HepG2 (cell line): ENCODE measurements around the gene UBALD1. TPM values are rescaled to one million over a fixed set of nuclear protein-coding genes. Genes with fewer than 3 reads are reported as not detected.

ENCODE experiments used
- ATAC-seq: fragments of 200-7000 bp; cut with Tn5 transposase; 3 replicates; pipeline ENCODE4 v1.9.1; 2020; ENCODE audit warnings: mild to moderate bottlenecking, moderate library complexity
- BruUV-seq: library from RNA; stranded (reverse); fragments of 400-500 nt; replicated peaks from 2 replicates; lab custom pipeline; 2021; lab: Mats Ljungman, UMichigan
- CTCF ChIA-PET: fragments of 300-600 bp; formaldehyde crosslinking; extraction: SDS; loops from one replicate; lab custom pipeline; 2021; ENCODE audit warnings: low total read pairs, inconsistent platforms, low intra/inter-chr PET ratio; lab: Yijun Ruan, JAX
- POLR2A ChIA-PET: fragments of 350-600 bp; sonication (Branson Sonifier 250); formaldehyde crosslinking; loops from one replicate; lab custom pipeline; 2020; ENCODE audit warnings: antibody characterized with exemption, inconsistent platforms; lab: Yijun Ruan, JAX
- DNase-seq: peaks from one replicate; pipeline ENCODE4 v3.0.0-alpha.2; 2015; ENCODE audit warnings: low spot score
- FAIRE-seq: peaks from 3 replicates; lab custom pipeline; 2011; peaks lifted over from hg19 to GRCh38; lab: Jason Lieb, UNC
- H2AFZ ChIP-seq: one replicate; pipeline ENCODE4 v1.6.1; 2011; ENCODE audit warnings: low read length, inconsistent platforms
- H3K27ac ChIP-seq: fragments of 300-600 bp; 3 replicates; pipeline ENCODE4 v1.8.0; 2011; ENCODE audit warnings: mixed run types, mild to moderate bottlenecking, mixed read lengths, low read length, inconsistent platforms; ENCODE audit not compliant: insufficient read depth; ENCODE audit errors: extremely low read length
- H3K27me3 ChIP-seq, 2 experiments: fragments of 200-600 bp in 1 of 2; 2 replicates in 1 of 2; 3 replicates in 1 of 2; pipeline versions ENCODE4 v1.6.0 to v1.8.0; 2011; ENCODE audit warnings: low read length in 2 of 2, mild to moderate bottlenecking in 2 of 2, moderate library complexity in 2 of 2, inconsistent platforms in 1 of 2; ENCODE audit not compliant: insufficient read depth in 2 of 2, control insufficient read depth in 1 of 2
- H3K36me3 ChIP-seq, 2 experiments: fragments of 200-600 bp in 1 of 2; replicated peaks in 1 of 2; 2 replicates in 1 of 2; 3 replicates in 1 of 2; pipeline versions ENCODE4 v1.5.1 to v1.8.0; 2011; ENCODE audit warnings: low read length in 2 of 2, inconsistent platforms in 1 of 2; ENCODE audit not compliant: insufficient read depth in 2 of 2, control insufficient read depth in 1 of 2
- H3K4me1 ChIP-seq: 2 replicates; pipeline ENCODE4 v1.5.1; 2012; ENCODE audit warnings: low read length, inconsistent platforms; ENCODE audit not compliant: insufficient read depth
- H3K4me2 ChIP-seq: 2 replicates; pipeline ENCODE4 v1.6.0; 2011; ENCODE audit warnings: low read depth, low read length, inconsistent platforms
- H3K4me3 ChIP-seq, 3 experiments: fragments of 200-600 bp in 1 of 3; sonication (generic), shearing (Covaris generic) in 1 of 3; replicated peaks in 1 of 3; 2 replicates each; pipeline ENCODE4 v1.5.1; 2011 to 2016; ENCODE audit warnings: low read length in 3 of 3, inconsistent platforms in 2 of 3, low read depth in 2 of 3, mild to moderate bottlenecking in 2 of 3, control low read depth in 1 of 3, mixed read lengths in 1 of 3; ENCODE audit not compliant: insufficient read depth in 1 of 3
- H3K79me2 ChIP-seq: one replicate; pipeline ENCODE4 v1.6.1; 2011; ENCODE audit warnings: low read length, inconsistent platforms; ENCODE audit not compliant: insufficient read depth
- H3K9ac ChIP-seq: 2 replicates; pipeline ENCODE4 v1.6.0; 2011; ENCODE audit warnings: mild to moderate bottlenecking, low read depth, low read length, inconsistent platforms; ENCODE audit not compliant: insufficient read depth
- H3K9me3 ChIP-seq: 2 replicates; pipeline ENCODE4 v1.5.1; 2012; ENCODE audit warnings: mild to moderate bottlenecking, low read length
- H4K20me1 ChIP-seq: 2 replicates; pipeline ENCODE4 v1.6.0; 2011; ENCODE audit warnings: inconsistent platforms, mild to moderate bottlenecking, low read length, moderate library complexity; ENCODE audit not compliant: insufficient read depth
- HOXA9 ChIP-seq: sonication (generic); formaldehyde crosslinking; IDR thresholded peaks from 2 replicates; pipeline ENCODE4 v1.8.1; 2022; ENCODE audit warnings: missing genetic modification reagents, mild to moderate bottlenecking, moderate library complexity, borderline replicate concordance
- JDP2 ChIP-seq: sonication (generic); formaldehyde crosslinking; IDR thresholded peaks from 2 replicates; pipeline ENCODE4 v1.8.1; 2022; ENCODE audit warnings: missing genetic modification reagents, borderline replicate concordance
- MTA3 ChIP-seq: sonication (generic); formaldehyde crosslinking; IDR thresholded peaks from 2 replicates; pipeline ENCODE4 v1.4.0; 2020; ENCODE audit warnings: missing genetic modification reagents
- PATZ1 ChIP-seq: sonication (generic); formaldehyde crosslinking; IDR thresholded peaks from 2 replicates; pipeline ENCODE4 v1.4.0; 2020; ENCODE audit warnings: missing genetic modification reagents
- PHF20 ChIP-seq: sonication (generic); formaldehyde crosslinking; IDR thresholded peaks from 2 replicates; pipeline ENCODE4 v1.5.0; 2020; ENCODE audit warnings: mild to moderate bottlenecking, missing genetic modification reagents
- PRDM15 ChIP-seq: sonication (generic); formaldehyde crosslinking; IDR thresholded peaks from 2 replicates; pipeline ENCODE4 v1.4.0; 2020; ENCODE audit warnings: missing genetic modification reagents
- ZNF205 ChIP-seq: IDR thresholded peaks from 2 replicates; pipeline ENCODE4 v1.6.1; 2018; ENCODE audit warnings: missing biosample characterization, missing genetic modification reagents
- ZNF768 ChIP-seq: sonication (generic); formaldehyde crosslinking; IDR thresholded peaks from 2 replicates; pipeline ENCODE4 v1.4.0; 2020; ENCODE audit warnings: missing genetic modification reagents
- WGBS: methylation state at CpG from one replicate; pipeline ENCODE4 v1.1.6; 2017; ENCODE audit warnings: low lambda C conversion rate; 5-methylcytosine and 5-hydroxymethylcytosine counted together
- in situ Hi-C: cut with HindIII; loops from 2 replicates; pipeline ENCODE4 v1.10.0; 2017; ENCODE audit warnings: low pct_unique_long_range_greater_than_20kb; ENCODE audit not compliant: extremely low pct_ligation_motif_present
- intact Hi-C: fragments of 100-400 bp; cut with micrococcal nuclease; formaldehyde crosslinking; loops from one replicate; pipeline ENCODE4 v1.10.0; 2022; ENCODE audit not compliant: unreplicated experiment
- polyA plus RNA-seq, 8 experiments: library from polyadenylated mRNA; depleted of rRNA in 3 of 8; stranded (reverse) in 7 of 8; unstranded in 1 of 8; fragments of >200 nt; fragmentation: Illumina TruSeq in 4 of 8; extraction: Trizol in 4 of 8; gene quantifications; 2 replicates each; pipeline versions ENCODE4 v1.2.1 to v1.2.3, GENCODE V29; 2011 to 2016; ENCODE audit warnings: low read depth in 4 of 8, missing spikeins in 1 of 8, mixed read lengths in 1 of 8; ENCODE audit not compliant: insufficient read depth in 1 of 8
- total RNA-seq, 5 experiments: library from RNA; depleted of rRNA; stranded (reverse); fragments of >200 nt; fragmentation: Illumina TruSeq; extraction: Trizol; gene quantifications; 2 replicates each; pipeline ENCODE4 v1.2.3, GENCODE V29; 2016; ENCODE audit warnings: low read depth in 1 of 5
- TF ChIP-seq, protein P1 (sequence below): sonication (generic); formaldehyde crosslinking; IDR thresholded peaks from 2 replicates; pipeline ENCODE4 v1.8.1; 2022; ENCODE audit warnings: low read depth, mild to moderate bottlenecking, missing genetic modification reagents

Gene UBALD1
- total and polyA plus RNA-seq, 2 of the 13 experiments (the other 11 are each of a cell fraction or from before 2014, with no cell fraction given), result 6.8 to 12.3 TPM

DNA sequence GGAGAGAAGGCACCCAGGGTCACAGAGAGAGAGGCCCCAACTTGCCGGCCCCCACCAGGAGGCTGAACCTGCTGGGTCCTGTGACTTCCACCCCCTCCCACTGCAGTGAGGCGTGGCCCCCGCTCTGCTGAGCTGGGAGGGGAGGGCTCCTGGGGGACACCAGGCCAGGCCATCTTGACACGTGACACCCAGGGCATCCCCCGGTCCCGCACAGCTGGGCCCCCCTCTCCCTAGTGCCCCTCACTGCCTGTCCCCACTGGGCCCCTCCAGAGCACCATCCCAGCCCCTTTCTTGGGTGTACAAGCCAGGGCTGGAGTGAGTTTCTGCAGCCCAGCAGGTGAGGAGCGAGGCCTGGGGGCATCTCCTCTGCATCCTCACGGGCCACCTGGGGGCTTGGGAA, 12.4 kb downstream of the UBALD1 start:
- FAIRE-seq, result no peak
- WGBS, result no CpG with 5 or more reads among the region's 8 CpGs
- H4K20me1 ChIP-seq, result no peaks in the 10 kb centered on the region
- no peak for DNase-seq
- H3K36me3 ChIP-seq, result peaks cover 0 to under 1% of the 10 kb centered on the region in 2 experiments; a peak in 1 of 5 replicates
- no peak overlapping the region for H2AFZ ChIP-seq
- no peak overlapping the region for H3K9ac ChIP-seq
- no peak overlapping the region for H3K27ac ChIP-seq
- no TSS peak for BruUV-seq
- in situ Hi-C loops, result no loop called here
- ChIA-PET POLR2A (no interaction called here), CTCF (no interaction called here)
- no peak overlapping the region for H3K4me3 ChIP-seq
- TF ChIP-seq JDP2, result no peak
- no peak for TF ChIP-seq ZNF768 (CRISPR knock-in tag)
- TF ChIP-seq PATZ1 (CRISPR knock-in tag), result peak; percentile 29; the same call in 1 of the 2 replicates
- TF ChIP-seq ZNF205 (CRISPR knock-in tag), result no peak
- peaks cover 4 to 55% of the 10 kb centered on the region in 2 experiments; a peak in 4 of 5 replicates for H3K27me3 ChIP-seq
- ATAC-seq, result no peak; the same call in 2 of the 3 replicates
- intact Hi-C loops, result no loop called here
- H3K4me2 ChIP-seq, result no peak overlapping the region
- no peaks in the 10 kb centered on the region for H3K9me3 ChIP-seq
- no peaks in the 10 kb centered on the region for H3K79me2 ChIP-seq
- H3K4me1 ChIP-seq, result peaks cover 33% of the 10 kb centered on the region

DNA sequence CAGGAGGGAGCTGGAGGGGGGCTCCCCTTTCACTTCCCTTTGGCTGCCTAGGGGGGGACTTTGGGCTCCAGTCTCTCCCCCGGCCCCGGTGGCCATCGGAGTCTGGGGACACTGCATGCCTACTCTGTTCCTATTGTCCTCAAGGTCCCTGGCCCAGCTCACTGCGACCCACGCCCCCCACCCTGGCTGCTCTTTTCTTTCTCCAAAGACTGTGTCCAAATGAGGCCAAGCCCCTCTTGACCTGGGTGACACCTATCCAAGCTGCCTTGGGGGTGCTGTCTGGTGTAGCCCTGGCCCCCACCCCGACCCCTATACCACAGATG, 12.9 kb downstream of the UBALD1 start:
- Histone ChIP-seq H3K4me1 (peaks cover 33% of the 10 kb centered on the region), H3K4me3 (no peak overlapping the region), H3K27ac (no peak overlapping the region), H2AFZ (no peak overlapping the region), H3K9ac (no peak overlapping the region), H3K27me3 (peaks cover 4 to 60% of the 10 kb centered on the region in 2 experiments; a peak in 4 of 5 replicates), H4K20me1 (no peaks in the 10 kb centered on the region), H3K4me2 (no peak overlapping the region), H3K79me2 (no peaks in the 10 kb centered on the region), H3K9me3 (no peaks in the 10 kb centered on the region), H3K36me3 (no peaks in the 10 kb centered on the region)
- in situ Hi-C loops (no loop called here), intact Hi-C loops (no loop called here)
- WGBS, result 22% methylated on average over 6 of the region's 6 CpGs
- no peak for ATAC-seq
- CTCF ChIA-PET, result no interaction called here
- FAIRE-seq, result no peak
- no TSS peak for BruUV-seq
- no peak for DNase-seq
- POLR2A ChIA-PET, result no interaction called here
- TF ChIP-seq PRDM15 (CRISPR knock-in tag) (no peak), PHF20 (no peak), MTA3 (CRISPR knock-in tag) (no peak), HOXA9 (CRISPR knock-in tag) (no peak)
- TF ChIP-seq, protein P1, sequence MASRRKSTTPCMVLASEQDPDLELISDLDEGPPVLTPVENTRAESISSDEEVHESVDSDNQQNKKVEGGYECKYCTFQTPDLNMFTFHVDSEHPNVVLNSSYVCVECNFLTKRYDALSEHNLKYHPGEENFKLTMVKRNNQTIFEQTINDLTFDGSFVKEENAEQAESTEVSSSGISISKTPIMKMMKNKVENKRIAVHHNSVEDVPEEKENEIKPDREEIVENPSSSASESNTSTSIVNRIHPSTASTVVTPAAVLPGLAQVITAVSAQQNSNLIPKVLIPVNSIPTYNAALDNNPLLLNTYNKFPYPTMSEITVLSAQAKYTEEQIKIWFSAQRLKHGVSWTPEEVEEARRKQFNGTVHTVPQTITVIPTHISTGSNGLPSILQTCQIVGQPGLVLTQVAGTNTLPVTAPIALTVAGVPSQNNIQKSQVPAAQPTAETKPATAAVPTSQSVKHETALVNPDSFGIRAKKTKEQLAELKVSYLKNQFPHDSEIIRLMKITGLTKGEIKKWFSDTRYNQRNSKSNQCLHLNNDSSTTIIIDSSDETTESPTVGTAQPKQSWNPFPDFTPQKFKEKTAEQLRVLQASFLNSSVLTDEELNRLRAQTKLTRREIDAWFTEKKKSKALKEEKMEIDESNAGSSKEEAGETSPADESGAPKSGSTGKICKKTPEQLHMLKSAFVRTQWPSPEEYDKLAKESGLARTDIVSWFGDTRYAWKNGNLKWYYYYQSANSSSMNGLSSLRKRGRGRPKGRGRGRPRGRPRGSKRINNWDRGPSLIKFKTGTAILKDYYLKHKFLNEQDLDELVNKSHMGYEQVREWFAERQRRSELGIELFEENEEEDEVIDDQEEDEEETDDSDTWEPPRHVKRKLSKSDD, result no peak
